Measurements from ENCODE around the gene ZFAND3. TPM values are rescaled to one million over a fixed set of nuclear protein-coding genes. Genes with fewer than 3 reads are reported as not detected.
A peak's percentile ranks its signal among the peaks of the same experiment; 100 is the strongest.

ZFAND3 gene
- total and polyA plus RNA-seq, 9 donors = 16.6 to 220 (median 51.9) TPM

DNA sequence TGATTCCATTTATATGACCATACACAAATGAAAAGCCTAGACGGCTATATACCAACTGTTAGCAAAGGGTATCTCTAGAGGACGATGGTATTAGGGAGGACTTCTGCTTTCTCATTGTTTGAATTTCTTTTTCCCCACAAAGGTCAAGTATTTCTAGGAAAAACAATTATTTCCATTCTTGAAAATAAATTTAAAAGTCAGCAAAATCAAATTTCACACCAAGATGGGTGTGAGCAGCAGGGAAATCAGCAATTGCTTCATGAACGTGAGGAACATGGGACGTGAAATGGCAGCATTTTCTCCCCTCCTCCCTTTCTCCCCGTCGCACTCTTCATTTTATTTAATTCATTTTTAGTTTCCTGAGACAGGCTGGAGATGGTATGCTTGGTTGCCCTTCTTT, 5.2 kb upstream of the ZFAND3 start:
- no peaks in the 10 kb centered on the region for H3K36me3 ChIP-seq
- intact Hi-C loops (cut with DNase I) = loop anchor here in 1 of 4 donors (10.0 kb wide), 1 partner anchor 50 kb away; no protein-coding TSS in a partner anchor
- TF ChIP-seq POLR2A (IDR thresholded peaks at IDR 0.05) (no peak), EP300 (IDR thresholded peaks at IDR 0.05) (no peak)
- TF ChIP-seq, protein P1, sequence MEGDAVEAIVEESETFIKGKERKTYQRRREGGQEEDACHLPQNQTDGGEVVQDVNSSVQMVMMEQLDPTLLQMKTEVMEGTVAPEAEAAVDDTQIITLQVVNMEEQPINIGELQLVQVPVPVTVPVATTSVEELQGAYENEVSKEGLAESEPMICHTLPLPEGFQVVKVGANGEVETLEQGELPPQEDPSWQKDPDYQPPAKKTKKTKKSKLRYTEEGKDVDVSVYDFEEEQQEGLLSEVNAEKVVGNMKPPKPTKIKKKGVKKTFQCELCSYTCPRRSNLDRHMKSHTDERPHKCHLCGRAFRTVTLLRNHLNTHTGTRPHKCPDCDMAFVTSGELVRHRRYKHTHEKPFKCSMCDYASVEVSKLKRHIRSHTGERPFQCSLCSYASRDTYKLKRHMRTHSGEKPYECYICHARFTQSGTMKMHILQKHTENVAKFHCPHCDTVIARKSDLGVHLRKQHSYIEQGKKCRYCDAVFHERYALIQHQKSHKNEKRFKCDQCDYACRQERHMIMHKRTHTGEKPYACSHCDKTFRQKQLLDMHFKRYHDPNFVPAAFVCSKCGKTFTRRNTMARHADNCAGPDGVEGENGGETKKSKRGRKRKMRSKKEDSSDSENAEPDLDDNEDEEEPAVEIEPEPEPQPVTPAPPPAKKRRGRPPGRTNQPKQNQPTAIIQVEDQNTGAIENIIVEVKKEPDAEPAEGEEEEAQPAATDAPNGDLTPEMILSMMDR (IDR thresholded peaks at IDR 0.05) = no peak
- 68 to 75% (median 71%) methylated on average over 6 of the region's 6 CpGs for WGBS, 3 donors
- H3K27me3 ChIP-seq = no peaks in the 10 kb centered on the region
- DNase-seq = no peak
- H3K9me3 ChIP-seq = no peaks in the 10 kb centered on the region
- no peak overlapping the region for H3K4me3 ChIP-seq
- no peaks in the 10 kb centered on the region for H3K4me1 ChIP-seq (ENCODE audit: insufficient read depth)
- no peak overlapping the region for H3K27ac ChIP-seq

DNA sequence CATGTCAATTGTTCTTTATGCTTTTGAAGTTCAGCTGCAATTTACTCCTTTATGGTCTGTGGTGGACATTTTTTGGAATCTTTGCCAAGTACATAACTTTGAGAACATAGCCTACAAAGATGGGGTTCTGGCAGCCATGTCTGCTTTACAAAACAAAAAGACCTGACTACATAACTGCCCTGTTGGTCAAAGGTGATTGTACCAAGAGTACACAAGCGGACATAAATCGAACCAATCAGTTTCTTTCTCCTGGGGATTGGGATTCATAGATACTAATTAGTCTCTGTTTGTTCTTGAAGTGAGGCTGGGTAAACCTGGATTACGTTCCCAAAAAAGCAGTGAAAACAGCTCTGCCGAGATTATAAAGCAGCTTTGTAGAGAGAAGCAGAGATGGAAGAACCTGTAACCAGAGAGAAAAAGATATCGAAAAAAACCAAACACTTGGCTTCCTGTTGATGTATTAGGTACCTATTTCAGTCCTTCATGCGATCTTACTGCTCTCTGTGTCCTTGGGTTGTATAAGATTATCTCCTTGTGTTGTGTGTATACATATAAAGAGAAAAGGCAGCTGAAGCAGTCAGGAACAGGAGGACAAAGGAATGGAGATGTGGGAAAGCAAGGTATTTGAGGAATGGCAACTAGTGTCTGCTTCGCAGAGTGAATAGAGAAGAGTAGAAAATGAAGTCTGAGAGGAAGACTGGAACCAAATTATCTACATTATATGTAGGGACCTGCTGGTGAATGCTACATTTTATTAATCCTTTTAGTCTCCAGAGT, 2.7 kb upstream of the ZFAND3 start:
- Histone ChIP-seq H3K36me3 (no peaks in the 10 kb centered on the region), H3K9me3 (no peaks in the 10 kb centered on the region), H3K4me3 (no peak overlapping the region), H3K27me3 (no peaks in the 10 kb centered on the region), H3K27ac (no peak overlapping the region), H3K4me1 (ENCODE audit: insufficient read depth) (peaks cover 3% of the 10 kb centered on the region)
- no peak for DNase-seq
- intact Hi-C loops (cut with DNase I) = loop anchor here in 1 of 4 donors (10.0 kb wide), 1 partner anchor 48 kb away; no protein-coding TSS in a partner anchor
- TF ChIP-seq, protein P1 (IDR thresholded peaks at IDR 0.05) = no peak
- TF ChIP-seq POLR2A (IDR thresholded peaks at IDR 0.05) (no peak), EP300 (IDR thresholded peaks at IDR 0.05) (no peak)
- WGBS, 3 donors = 43 to 77% (median 51%) methylated on average over 7 of the region's 7 CpGs

DNA sequence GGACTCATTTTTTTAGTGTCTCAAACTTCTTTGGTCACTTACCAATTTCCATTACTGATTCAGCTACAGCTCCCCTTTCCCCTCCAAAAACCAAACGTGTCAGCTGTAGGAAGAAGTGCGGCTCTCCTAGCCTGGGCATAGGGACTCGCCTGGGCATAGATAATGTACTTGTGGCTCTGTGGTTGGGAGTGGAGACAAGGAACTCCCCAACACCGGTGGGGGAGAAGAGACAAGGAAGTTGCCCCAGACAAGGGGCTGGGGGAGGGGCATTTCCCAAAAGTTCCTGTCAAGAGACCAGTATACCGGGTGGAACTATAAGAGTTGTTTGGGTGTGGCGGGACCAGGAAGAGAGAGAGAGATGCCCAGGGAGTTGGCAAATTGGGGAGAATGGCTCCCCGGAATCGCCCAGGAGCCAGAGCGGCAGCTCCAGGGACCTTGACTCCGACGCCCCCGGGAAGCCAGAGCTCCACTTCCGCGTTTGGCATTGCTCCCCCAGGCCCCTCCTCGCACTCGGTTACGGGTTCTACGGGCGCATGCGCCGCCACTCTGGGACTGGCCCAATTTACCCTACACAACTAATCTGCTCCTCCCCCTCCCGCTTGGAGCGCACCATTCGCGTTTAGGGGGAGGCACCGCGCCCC, 871 bp upstream of the ZFAND3 start:
- DNase-seq = peak; percentile 97 to 98 (median 98)
- intact Hi-C loops (cut with DNase I) = loop anchor here in 1 of 4 donors (10.0 kb wide), 1 partner anchor 46 kb away; no protein-coding TSS in a partner anchor
- Histone ChIP-seq H3K9me3 (no peaks in the 10 kb centered on the region), H3K4me3 (peak overlapping the region; percentile 88), H3K36me3 (no peaks in the 10 kb centered on the region), H3K4me1 (ENCODE audit: insufficient read depth) (peaks cover 12% of the 10 kb centered on the region), H3K27me3 (no peaks in the 10 kb centered on the region), H3K27ac (peak overlapping the region; percentile 98 to 99)
- TF ChIP-seq, protein P1 (IDR thresholded peaks at IDR 0.05) = no peak
- TF ChIP-seq EP300 (IDR thresholded peaks at IDR 0.05) (no peak), POLR2A (IDR thresholded peaks at IDR 0.05) (peak; percentile 77)
- WGBS, 3 donors = 0 to 1% (median 0%) methylated on average over 27 of the region's 27 CpGs

DNA sequence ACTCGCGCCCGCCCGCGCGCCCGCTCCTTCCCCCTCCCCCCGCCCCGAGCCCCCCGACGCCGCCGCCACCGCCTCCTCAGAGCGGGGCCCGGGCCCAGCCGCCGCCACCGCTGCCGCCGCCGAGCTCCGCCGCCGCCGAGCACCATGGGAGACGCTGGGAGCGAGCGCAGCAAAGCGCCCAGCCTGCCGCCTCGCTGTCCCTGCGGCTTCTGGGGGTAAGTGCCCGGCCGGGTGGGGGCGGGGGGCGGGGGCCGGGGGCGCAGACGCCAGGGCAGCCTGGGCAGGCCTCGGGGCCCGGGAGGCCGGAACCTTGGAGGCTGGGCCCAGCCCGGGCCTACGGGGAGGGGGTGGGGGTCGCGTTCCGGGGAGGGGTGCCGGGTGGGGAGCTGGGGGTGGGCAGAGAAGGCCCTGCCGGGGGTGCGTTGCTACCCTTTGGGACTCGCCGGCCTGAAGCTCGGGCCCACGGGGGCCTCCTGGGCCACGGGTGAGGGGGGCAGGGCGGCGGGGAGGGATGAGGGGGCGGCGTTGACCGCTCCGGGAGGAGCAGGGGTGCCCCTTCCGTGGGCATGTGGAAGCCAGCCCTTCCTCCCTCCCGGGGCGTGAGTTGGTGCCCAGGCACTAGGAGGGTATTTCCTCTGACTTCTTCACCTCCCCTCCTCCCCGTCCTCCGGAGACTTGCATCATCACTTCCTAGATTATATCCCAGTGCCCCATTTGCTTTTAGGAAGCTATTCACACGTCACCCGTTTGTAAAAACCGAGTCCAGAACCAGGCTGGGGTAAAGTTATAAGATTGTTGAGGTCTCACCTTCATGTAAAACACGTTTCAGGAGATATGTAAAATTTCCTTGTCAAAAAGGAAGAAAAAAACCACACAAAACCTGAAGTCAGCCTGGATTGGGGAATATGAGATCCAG, 533 bp downstream of the ZFAND3 start:
- H3K27ac ChIP-seq = peak overlapping the region; percentile 98 to 99
- no peaks in the 10 kb centered on the region for H3K9me3 ChIP-seq
- intact Hi-C loops (cut with DNase I) = loop anchor here in 1 of 4 donors (10.0 kb wide), 1 partner anchor 45 kb away; no protein-coding TSS in a partner anchor
- WGBS, 3 donors = 1 to 4% (median 1%) methylated on average over 28 to 71 of the region's 71 CpGs
- no peaks in the 10 kb centered on the region for H3K36me3 ChIP-seq
- H3K4me1 ChIP-seq (ENCODE audit: insufficient read depth) = peaks cover 12% of the 10 kb centered on the region
- peak overlapping the region; percentile 88 for H3K4me3 ChIP-seq
- H3K27me3 ChIP-seq = no peaks in the 10 kb centered on the region
- DNase-seq = peak; percentile 36 to 70 (median 67)
- no peak for TF ChIP-seq EP300 (IDR thresholded peaks at IDR 0.05)
- TF ChIP-seq POLR2A (IDR thresholded peaks at IDR 0.05) = no peak
- TF ChIP-seq, protein P1 (IDR thresholded peaks at IDR 0.05) = no peak
